Activated CD8-positive, alpha-beta memory T cell treated with anti-CD3 and anti-CD28 coated beads, Interleukin-2, amount 10 ng/mL, durations not matched to agents 7 days and 5 days (primary cell): Measurements from ENCODE around the gene GBF1. TPM values are rescaled to one million over a fixed set of nuclear protein-coding genes. Genes with fewer than 3 reads are reported as not detected.
A peak's percentile ranks its signal among the peaks of the same experiment; 100 is the strongest.

Experiments
- ATAC-seq: fragments of 150-1000 bp; cut with Tn5 transposase; one replicate; pipeline ENCODE4 v1.10.0; 2021; ENCODE audit warnings: moderate library complexity
- CTCF ChIA-PET: fragments of 350-600 bp; sonication (Branson Sonifier 250); formaldehyde crosslinking; loops from one replicate; lab custom pipeline; 2021; ENCODE audit warnings: antibody characterized with exemption; lab: Charles Lee
- DNase-seq: peaks from one replicate; pipeline ENCODE4 v3.0.0-alpha.2; 2020
- H3K27ac Mint-ChIP-seq: one replicate; pipeline ENCODE4 v1.8.0; 2021; ENCODE audit warnings: mild to moderate bottlenecking, mixed read lengths
- H3K27me3 Mint-ChIP-seq: one replicate; pipeline ENCODE4 v1.8.0; 2021; ENCODE audit warnings: mixed read lengths
- H3K36me3 Mint-ChIP-seq: one replicate; pipeline ENCODE4 v1.8.0; 2021; ENCODE audit warnings: mild to moderate bottlenecking, mixed read lengths
- H3K4me1 Mint-ChIP-seq: one replicate; pipeline ENCODE4 v1.8.0; 2021; ENCODE audit warnings: mixed read lengths
- H3K4me3 Mint-ChIP-seq: one replicate; pipeline ENCODE4 v1.8.0; 2021; ENCODE audit warnings: mild to moderate bottlenecking, moderate library complexity, mixed read lengths
- H3K9me3 Mint-ChIP-seq: one replicate; pipeline ENCODE4 v1.8.0; 2022; ENCODE audit warnings: low read depth, mixed read lengths
- total RNA-seq, 2 experiments: library from RNA; stranded (reverse); gene quantifications; one replicate each; pipeline ENCODE4 v1.2.3, GENCODE V29; 2021

Gene GBF1
- total RNA-seq, 2 experiments from 2014 or later, result 46.5 to 51.6 TPM

GRCh38 chr10:102347236-102347828, 102.0 kb downstream of the GBF1 start:
- no peak overlapping the region for H3K4me3 Mint-ChIP-seq
- ATAC-seq (no peak), DNase-seq (peak; percentile 45)
- H3K4me1 Mint-ChIP-seq, result no peaks in the 10 kb centered on the region
- CTCF ChIA-PET, result interaction anchor here (0.7 to 22.2 kb wide), 16 partner anchors 8 to 237 kb away, joined by 3 to 824 read pairs (median 4); partner anchors contain the start of genes ELOVL3, GBF1, PITX3 and SUFU
- H3K9me3 Mint-ChIP-seq, result no peaks in the 10 kb centered on the region
- H3K36me3 Mint-ChIP-seq, result peaks cover 11% of the 10 kb centered on the region
- no peak overlapping the region for H3K27ac Mint-ChIP-seq
- no peaks in the 10 kb centered on the region for H3K27me3 Mint-ChIP-seq

GRCh38 chr10:102352066-102352715, 106.9 kb downstream of the GBF1 start:
- Mint-ChIP-seq H3K36me3 (peaks cover 12% of the 10 kb centered on the region), H3K9me3 (no peaks in the 10 kb centered on the region), H3K4me3 (no peak overlapping the region), H3K4me1 (peaks cover 4% of the 10 kb centered on the region), H3K27ac (no peak overlapping the region), H3K27me3 (no peaks in the 10 kb centered on the region)
- ATAC-seq (peak; percentile 74), DNase-seq (peak; percentile 80)
- CTCF ChIA-PET, result interaction anchor here (0.5 to 22.2 kb wide), 51 partner anchors 8 to 490 kb away, joined by 3 to 824 read pairs (median 5); partner anchors contain the start of genes ELOVL3, FBXL15, GBF1 and PITX3

DNA sequence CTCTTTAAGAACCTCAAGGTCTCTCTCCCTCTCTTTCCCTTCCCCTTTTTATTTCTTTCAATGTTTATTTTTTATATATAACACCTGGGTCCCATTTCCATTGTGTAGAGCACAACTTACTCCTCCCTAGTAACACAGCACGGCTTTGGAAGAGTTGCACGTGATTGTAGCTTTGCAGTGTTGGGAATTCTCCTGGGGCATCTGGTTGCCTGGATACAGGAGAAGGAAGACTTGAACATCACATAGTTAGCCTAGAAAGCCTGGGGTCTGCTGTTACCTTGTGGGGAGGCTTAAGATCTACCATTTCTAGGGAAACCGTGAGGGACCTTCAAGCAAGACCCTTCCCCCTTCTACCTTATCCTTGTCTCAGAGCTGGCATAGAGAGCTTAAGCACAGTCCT, 109.1 kb downstream of the GBF1 start:
- DNase-seq, result no peak
- peaks cover 24% of the 10 kb centered on the region for H3K4me1 Mint-ChIP-seq
- H3K9me3 Mint-ChIP-seq, result no peaks in the 10 kb centered on the region
- peaks cover 26% of the 10 kb centered on the region for H3K36me3 Mint-ChIP-seq
- H3K27ac Mint-ChIP-seq, result no peak overlapping the region
- H3K4me3 Mint-ChIP-seq, result no peak overlapping the region
- H3K27me3 Mint-ChIP-seq, result no peaks in the 10 kb centered on the region
- CTCF ChIA-PET, result interaction anchor here (0.9 to 22.2 kb wide), 6 partner anchors 9 to 229 kb away, joined by 3 to 824 read pairs (median 4); partner anchors contain the start of genes ELOVL3 and PITX3
- ATAC-seq, result no peak

- ATAC-seq (peak; percentile 63), DNase-seq (peak; percentile 43)
- Mint-ChIP-seq H3K4me3 (no peak overlapping the region), H3K4me1 (peaks cover 25% of the 10 kb centered on the region), H3K27me3 (no peaks in the 10 kb centered on the region), H3K36me3 (peaks cover 47% of the 10 kb centered on the region), H3K27ac (no peak overlapping the region), H3K9me3 (no peaks in the 10 kb centered on the region)
- CTCF ChIA-PET, result interaction anchor here (0.8 to 22.2 kb wide), 8 partner anchors 9 to 190 kb away, joined by 3 to 824 read pairs (median 4); partner anchors contain the start of genes ELOVL3, GBF1 and PITX3
Measured at GRCh38 chr10:102358712-102359382, 113.5 kb downstream of the GBF1 start.

DNA sequence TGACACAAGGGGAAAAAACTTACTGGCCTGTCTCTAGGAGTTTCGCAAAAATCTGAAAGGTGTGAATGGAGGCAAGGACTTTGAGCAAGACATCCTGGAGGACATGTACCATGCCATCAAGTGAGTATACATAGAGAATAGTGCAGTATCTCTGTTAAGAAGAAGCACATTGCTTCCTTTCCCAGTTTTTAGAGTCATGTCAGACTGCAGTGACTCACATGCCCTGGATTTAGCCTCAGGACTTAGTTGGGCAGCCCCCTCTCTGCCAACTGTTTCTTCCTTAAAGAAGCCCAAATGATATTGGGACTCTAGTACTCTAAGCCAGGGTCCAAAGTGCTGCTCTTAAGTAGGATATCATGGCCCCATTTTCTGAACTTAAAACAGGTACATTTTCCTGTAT, 122.1 kb downstream of the GBF1 start:
- ATAC-seq (no peak), DNase-seq (no peak)
- H3K9me3 Mint-ChIP-seq, result no peaks in the 10 kb centered on the region
- H3K4me1 Mint-ChIP-seq, result no peaks in the 10 kb centered on the region
- H3K27ac Mint-ChIP-seq, result no peak overlapping the region
- CTCF ChIA-PET, result no interaction called here
- H3K36me3 Mint-ChIP-seq, result peaks cover 55% of the 10 kb centered on the region
- no peaks in the 10 kb centered on the region for H3K27me3 Mint-ChIP-seq
- H3K4me3 Mint-ChIP-seq, result no peak overlapping the region

DNA sequence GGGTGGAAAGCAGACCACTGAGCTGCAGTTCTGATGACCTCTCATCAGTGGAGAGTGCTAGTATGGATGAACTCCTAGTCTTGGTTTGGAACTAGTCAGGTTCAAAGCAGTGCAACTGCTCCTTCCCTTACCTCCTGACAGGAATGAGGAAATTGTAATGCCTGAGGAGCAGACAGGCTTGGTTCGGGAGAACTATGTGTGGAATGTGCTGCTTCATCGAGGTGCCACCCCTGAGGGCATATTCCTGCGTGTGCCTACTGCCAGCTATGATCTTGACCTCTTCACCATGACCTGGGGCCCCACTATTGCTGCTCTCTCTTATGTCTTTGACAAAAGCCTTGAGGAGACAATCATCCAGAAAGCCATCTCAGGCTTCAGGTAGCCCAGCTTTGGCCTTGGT, 122.7 kb downstream of the GBF1 start:
- Mint-ChIP-seq H3K36me3 (peaks cover 49% of the 10 kb centered on the region), H3K4me1 (no peaks in the 10 kb centered on the region), H3K9me3 (no peaks in the 10 kb centered on the region), H3K4me3 (no peak overlapping the region), H3K27ac (no peak overlapping the region), H3K27me3 (no peaks in the 10 kb centered on the region)
- CTCF ChIA-PET, result interaction anchor here (2.9 kb wide), 1 partner anchor 138 kb away, joined by 17 read pairs; no protein-coding TSS in a partner anchor
- no peak for ATAC-seq
- DNase-seq, result no peak

- CTCF ChIA-PET, result interaction anchor here (1.3 to 4.4 kb wide), 4 partner anchors 19 to 212 kb away, joined by 3 to 27 read pairs (median 12); no protein-coding TSS in a partner anchor
- Mint-ChIP-seq H3K9me3 (no peaks in the 10 kb centered on the region), H3K36me3 (peaks cover 46% of the 10 kb centered on the region), H3K27me3 (no peaks in the 10 kb centered on the region), H3K4me3 (no peak overlapping the region), H3K4me1 (no peaks in the 10 kb centered on the region), H3K27ac (no peak overlapping the region)
- ATAC-seq, result no peak
- no peak for DNase-seq
Measured at GRCh38 chr10:102371295-102371694, 126.0 kb downstream of the GBF1 start.

- no peaks in the 10 kb centered on the region for H3K9me3 Mint-ChIP-seq
- CTCF ChIA-PET, result interaction anchor here (0.9 kb wide), 2 partner anchors 9 to 23 kb away, joined by 3 read pairs; no protein-coding TSS in a partner anchor
- no peak for ATAC-seq
- H3K27me3 Mint-ChIP-seq, result no peaks in the 10 kb centered on the region
- H3K27ac Mint-ChIP-seq, result no peak overlapping the region
- H3K36me3 Mint-ChIP-seq, result peaks cover 33% of the 10 kb centered on the region
- H3K4me1 Mint-ChIP-seq, result no peaks in the 10 kb centered on the region
- DNase-seq, result no peak
- H3K4me3 Mint-ChIP-seq, result no peak overlapping the region
Measured at GRCh38 chr10:102375250-102375649, 129.9 kb downstream of the GBF1 start.

- DNase-seq (no peak), ATAC-seq (no peak)
- CTCF ChIA-PET, result interaction anchor here (0.9 to 1.2 kb wide), 3 partner anchors 8 to 146 kb away, joined by 3 to 6 read pairs (median 3); no protein-coding TSS in a partner anchor
- no peaks in the 10 kb centered on the region for H3K27me3 Mint-ChIP-seq
- H3K27ac Mint-ChIP-seq, result no peak overlapping the region
- peaks cover 29% of the 10 kb centered on the region for H3K36me3 Mint-ChIP-seq
- H3K4me3 Mint-ChIP-seq, result no peak overlapping the region
- H3K4me1 Mint-ChIP-seq, result no peaks in the 10 kb centered on the region
- H3K9me3 Mint-ChIP-seq, result no peaks in the 10 kb centered on the region
Measured at GRCh38 chr10:102375867-102376266, 130.5 kb downstream of the GBF1 start.

DNA sequence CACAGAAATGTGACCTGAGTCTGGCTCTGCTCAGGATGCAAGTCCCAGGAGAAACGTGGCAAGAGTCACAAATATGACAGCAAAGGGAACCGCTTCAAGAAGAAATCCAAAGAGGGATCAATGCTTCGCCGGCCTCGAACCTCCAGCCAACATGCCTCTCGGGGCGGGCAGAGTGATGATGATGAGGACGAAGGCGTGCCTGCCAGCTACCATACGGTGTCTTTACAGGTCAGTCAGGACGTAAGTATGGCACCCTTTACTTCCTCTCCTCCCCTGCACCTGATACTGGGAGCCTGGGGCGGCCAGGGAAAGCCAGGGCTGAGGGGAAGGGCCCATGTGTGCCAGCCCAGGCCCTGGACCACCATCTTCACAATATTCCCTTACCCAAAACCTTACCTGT, 131.6 kb downstream of the GBF1 start:
- H3K27me3 Mint-ChIP-seq, result no peaks in the 10 kb centered on the region
- H3K27ac Mint-ChIP-seq, result no peak overlapping the region
- CTCF ChIA-PET, result no interaction called here
- H3K9me3 Mint-ChIP-seq, result no peaks in the 10 kb centered on the region
- ATAC-seq, result no peak
- no peak overlapping the region for H3K4me3 Mint-ChIP-seq
- H3K36me3 Mint-ChIP-seq, result peaks cover 21% of the 10 kb centered on the region
- H3K4me1 Mint-ChIP-seq, result no peaks in the 10 kb centered on the region
- DNase-seq, result no peak

GRCh38 chr10:102379383-102379782, 134.1 kb downstream of the GBF1 start:
- peaks cover 18% of the 10 kb centered on the region for H3K36me3 Mint-ChIP-seq

DNA sequence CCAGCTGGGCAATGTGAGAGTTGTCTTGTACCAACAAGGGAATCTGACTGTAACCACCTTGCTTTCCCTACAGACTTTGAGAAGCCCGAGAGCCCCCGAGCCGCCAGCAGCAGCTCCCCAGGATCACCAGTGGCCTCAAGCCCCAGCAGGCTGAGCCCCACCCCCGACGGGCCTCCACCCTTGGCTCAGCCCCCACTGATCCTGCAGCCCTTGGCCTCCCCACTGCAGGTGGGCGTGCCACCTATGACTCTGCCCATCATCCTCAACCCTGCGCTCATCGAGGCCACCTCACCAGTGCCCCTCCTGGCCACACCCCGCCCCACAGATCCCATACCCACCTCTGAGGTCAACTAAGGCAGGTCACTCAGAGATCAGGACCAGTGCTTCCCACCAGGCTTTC, 136.7 kb downstream of the GBF1 start:
- no peaks in the 10 kb centered on the region for H3K9me3 Mint-ChIP-seq
- peaks cover 11% of the 10 kb centered on the region for H3K36me3 Mint-ChIP-seq
- DNase-seq (no peak), ATAC-seq (no peak)
- no peaks in the 10 kb centered on the region for H3K4me1 Mint-ChIP-seq
- H3K27me3 Mint-ChIP-seq, result no peaks in the 10 kb centered on the region
- CTCF ChIA-PET, result interaction anchor here (0.7 to 2.3 kb wide), 4 partner anchors 12 to 202 kb away, joined by 3 to 7 read pairs (median 4); no protein-coding TSS in a partner anchor
- H3K27ac Mint-ChIP-seq, result peak overlapping the region; percentile 42
- no peak overlapping the region for H3K4me3 Mint-ChIP-seq

More at GRCh38 chr10:102379383-102379782, 134.1 kb downstream of the GBF1 start:
- no peak for ATAC-seq
- Mint-ChIP-seq H3K4me1 (no peaks in the 10 kb centered on the region), H3K27me3 (no peaks in the 10 kb centered on the region), H3K27ac (no peak overlapping the region), H3K9me3 (no peaks in the 10 kb centered on the region), H3K4me3 (no peak overlapping the region)
- CTCF ChIA-PET, result interaction anchor here (0.8 to 1.6 kb wide), 3 partner anchors 20 to 150 kb away, joined by 4 to 5 read pairs (median 4); no protein-coding TSS in a partner anchor
- DNase-seq, result no peak

DNA sequence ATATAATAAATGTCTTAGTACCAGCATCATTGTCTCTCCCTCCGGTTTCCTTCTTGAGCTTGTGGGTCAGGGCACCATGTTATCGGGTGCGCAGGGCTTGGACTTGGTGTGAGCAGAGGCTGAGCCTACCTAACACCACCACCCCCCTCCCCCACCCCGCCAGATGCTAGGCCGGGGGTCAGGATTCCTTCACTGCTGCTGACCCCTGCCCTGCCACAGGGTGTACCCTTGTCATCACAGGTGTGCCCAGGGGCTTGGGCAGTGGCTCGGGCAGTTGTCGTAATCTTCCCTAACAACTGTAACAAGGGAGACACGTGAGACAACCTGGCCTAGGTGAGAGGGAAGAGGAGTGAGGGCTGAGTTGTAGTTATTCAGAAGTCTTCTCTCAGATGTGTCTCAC, 137.5 kb downstream of the GBF1 start:
- Mint-ChIP-seq H3K4me1 (no peaks in the 10 kb centered on the region), H3K27me3 (no peaks in the 10 kb centered on the region), H3K27ac (no peak overlapping the region), H3K9me3 (no peaks in the 10 kb centered on the region), H3K36me3 (peaks cover 11% of the 10 kb centered on the region), H3K4me3 (no peak overlapping the region)
- CTCF ChIA-PET, result interaction anchor here (1.1 kb wide), 1 partner anchor 213 kb away, joined by 4 read pairs; no protein-coding TSS in a partner anchor
- no peak for ATAC-seq
- DNase-seq, result no peak
